ENCODE results near the gene CAMSAP1.

CAMSAP1 gene

DNA sequence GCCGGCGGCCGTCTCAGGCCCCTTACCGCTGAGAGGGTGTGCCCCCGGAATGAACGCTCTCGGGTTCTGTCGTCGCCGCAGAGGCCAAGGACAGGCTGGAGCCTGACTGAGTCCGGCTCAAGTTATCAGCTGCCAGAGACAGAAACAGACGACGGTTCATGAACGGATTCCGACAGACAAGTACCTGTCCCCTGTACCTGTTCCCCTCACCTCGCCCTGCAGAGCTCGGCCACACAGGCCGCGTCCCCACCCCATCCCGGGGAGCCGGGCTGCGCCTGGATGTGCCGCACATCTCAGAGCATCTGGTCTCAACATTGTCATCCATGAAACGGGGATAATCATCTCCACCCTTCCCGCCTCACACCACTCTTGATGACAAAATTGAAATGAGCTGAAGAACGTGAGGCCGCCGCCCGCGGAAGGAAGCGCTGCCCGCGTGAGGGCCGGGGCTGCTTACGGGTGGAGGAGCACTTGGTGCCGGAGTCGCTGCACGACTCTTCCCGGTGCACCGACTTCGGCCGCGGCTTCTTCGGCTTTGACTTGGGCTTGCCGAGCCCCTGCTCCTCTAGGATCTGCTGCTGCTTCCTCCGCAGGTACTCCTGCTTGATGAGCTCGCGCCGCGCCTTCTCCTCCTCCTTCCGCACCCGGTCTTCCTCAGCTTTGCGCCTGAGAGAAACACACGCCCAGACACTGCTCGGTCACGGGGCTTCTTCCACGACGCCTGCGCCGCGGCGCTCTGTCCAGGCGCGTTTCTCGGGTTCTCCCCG lies 89.2 kb downstream of the CAMSAP1 start:
- FAIRE-seq (no peak), DNase-seq (ENCODE audit: insufficient read length, low spot score) (no peak)

DNA sequence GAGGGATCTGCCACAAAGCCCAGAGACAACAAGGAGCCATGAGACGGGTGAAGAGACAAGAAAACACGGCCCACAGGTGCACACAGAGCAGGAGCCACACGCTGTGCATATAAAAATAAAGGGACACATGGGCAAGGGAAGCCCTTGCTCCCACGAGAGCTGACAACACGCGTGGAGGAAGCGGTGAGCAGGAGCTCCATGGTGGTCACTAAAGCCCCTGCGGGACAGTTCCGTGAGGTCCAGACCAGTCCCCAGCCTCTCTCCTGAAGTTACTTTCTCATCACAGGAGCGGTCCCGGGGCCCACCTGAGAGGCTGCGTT lies 90.7 kb downstream of the CAMSAP1 start:
- no peak for FAIRE-seq
- DNase-seq (ENCODE audit: insufficient read length, low spot score), result no peak

DNA sequence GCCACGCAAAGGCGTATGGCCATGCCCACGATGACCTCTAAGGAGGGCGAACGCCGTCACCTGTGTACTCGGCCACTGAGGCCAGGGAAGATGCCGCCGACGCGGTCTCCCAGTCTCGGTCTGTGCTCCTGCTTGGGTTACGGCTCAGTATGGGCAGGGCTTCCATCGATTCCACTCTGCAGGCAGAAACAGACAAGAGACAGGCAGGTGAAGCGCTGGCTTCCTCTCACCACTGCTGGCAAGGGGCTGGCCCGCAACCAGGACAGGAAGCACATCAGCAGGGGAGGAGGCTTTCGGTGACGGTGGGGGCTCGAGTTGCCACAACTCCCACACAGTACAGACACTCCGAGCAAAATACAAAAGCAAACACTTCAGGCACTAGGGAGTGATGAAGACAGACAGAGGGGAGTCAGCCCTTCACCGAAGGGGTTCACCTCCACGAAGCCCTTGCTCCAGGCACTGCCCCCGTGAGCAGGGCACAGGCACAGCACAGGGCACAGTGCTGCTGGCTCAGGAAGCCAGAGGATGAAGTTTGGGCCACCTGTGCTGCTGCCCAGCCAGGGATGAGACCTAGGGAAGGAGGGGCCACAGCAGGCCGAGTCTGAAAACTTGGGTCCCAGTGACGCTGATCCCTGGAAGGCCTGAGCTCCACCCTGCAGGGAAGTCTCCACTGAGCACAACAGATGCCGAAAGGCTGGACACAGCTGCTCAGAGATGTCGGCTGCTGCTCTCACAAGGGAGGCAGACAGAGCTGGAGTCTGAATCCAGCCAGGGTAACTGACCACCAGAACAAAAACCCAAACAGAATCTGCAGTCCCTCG lies 91.3 kb downstream of the CAMSAP1 start:
- FAIRE-seq, result no peak
- no peak for DNase-seq (ENCODE audit: insufficient read length, low spot score)

DNA sequence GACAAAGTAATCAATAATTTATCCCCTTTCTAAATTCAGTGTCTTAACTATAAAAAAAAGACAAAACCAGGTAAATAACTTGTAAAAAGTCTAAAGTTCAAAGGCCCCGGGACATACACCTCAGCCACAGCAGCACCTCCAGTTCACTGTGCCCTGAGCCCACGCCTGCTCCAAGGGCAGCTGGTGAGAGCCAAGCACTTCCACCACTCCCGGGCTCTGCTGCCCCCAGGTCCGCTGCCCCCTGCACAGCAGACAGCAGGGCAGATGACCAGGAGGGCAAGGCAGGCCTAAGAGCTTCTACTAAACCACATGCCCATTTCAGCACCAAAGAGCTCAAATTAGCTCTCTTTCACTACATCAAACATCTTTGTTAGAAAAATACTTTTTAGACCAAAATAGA lies 91.9 kb downstream of the CAMSAP1 start:
- no peak for FAIRE-seq
- DNase-seq (ENCODE audit: insufficient read length, low spot score), result no peak

DNA sequence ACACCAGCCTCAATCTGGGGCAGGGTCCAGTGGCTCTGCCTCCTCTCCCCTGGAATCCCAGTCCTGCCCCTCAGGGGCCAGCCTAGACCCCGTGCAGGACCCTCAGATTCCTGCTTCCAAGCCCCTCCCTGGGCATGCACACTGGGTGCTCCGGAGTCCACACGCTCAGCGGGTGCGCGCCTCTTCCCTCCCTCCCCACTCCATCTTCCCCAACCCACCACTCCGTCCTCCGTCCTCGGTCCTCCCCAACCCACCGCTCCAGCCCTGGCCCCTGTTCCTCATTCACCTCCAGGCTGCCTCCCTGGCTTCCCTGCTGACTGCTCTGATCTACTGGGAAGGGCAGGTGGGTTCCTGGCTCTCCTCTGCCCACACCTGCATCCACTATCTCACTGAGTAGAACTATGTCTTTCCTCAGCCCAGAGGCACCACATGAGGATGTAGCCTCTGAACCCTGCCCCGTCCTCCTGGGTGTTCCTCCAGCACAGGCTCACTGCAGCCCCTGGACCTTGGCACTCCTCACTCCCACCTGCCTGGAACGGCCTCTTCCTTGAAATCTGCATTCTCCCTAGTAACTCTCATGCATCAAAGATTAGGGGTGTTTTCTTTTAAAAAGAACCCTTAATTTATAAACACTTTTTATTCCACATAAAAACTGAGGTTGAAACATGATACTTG lies 92.8 kb downstream of the CAMSAP1 start:
- no peak for FAIRE-seq
- no peak for DNase-seq (ENCODE audit: insufficient read length, low spot score)

DNA sequence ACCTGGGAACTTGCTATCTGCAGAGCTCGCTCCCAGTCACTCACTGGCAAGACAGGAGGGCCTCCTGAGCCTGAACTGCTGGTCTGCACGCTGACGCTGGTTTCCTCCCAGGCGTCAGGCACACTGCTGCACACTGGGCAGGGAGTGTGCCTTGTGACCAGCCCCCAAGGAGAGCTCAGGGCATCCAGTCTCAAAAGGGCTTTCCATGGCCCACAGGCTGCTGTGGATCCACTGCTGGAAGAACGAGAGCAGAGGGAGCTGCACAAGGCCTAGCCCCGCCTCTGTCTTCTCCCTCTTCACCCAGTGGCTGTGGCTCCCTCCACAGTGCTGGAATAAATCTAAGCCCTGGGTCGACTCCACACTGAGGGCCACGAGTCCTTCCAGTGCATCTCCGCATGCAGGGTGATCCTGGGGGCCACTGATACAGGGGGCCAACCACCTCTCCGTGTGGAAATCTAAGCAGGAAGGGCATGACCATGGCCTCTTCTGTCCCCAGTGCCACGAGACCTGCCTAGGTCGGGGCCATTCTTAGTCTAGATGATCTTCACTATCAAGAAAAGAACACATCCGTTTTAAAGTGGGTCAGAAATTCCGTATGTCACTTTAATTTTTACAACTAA lies 93.6 kb downstream of the CAMSAP1 start:
- DNase-seq (ENCODE audit: insufficient read length, low spot score) (no peak), FAIRE-seq (no peak)

DNA sequence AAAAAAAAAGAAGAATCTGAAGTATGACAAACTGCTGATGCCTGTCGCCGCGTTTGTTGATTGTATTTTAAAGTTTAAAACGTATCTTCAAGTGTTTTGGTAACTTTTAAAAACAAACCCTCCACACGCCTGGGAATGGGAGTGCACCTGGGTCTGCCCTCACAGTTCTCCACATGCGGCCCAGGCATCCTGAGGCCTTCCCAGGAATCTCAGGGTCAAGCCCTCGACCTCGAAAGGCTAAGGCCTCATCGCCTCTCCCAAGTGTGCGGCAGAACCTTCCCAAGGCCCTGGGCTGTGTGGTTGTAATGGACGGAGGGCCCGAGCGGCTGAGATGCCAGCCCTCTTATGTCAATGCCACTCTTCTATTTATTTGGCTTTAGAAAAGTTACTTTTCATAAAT lies 94.4 kb downstream of the CAMSAP1 start:
- DNase-seq (ENCODE audit: insufficient read length, low spot score) (no peak), FAIRE-seq (no peak)

DNA sequence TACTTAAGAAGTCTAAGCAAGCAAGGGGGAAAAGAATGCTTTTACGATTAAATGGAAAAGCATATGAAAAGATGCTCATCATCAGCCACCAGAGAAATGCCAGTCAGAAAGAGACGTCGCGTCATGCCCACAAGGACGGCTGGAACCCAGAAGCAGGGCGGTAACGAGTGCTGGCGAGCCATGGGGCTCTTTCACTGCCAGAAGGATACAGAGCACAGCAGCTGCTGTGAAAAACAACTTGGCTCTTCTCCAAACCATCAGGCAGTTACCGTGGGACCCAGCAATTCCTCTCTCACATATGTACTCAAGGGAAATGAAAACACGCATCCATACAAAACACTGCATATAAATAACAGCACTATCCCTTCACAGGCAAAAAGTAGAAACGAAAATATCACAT lies 95.5 kb downstream of the CAMSAP1 start:
- no peak for DNase-seq (ENCODE audit: insufficient read length, low spot score)
- FAIRE-seq, result no peak

DNA sequence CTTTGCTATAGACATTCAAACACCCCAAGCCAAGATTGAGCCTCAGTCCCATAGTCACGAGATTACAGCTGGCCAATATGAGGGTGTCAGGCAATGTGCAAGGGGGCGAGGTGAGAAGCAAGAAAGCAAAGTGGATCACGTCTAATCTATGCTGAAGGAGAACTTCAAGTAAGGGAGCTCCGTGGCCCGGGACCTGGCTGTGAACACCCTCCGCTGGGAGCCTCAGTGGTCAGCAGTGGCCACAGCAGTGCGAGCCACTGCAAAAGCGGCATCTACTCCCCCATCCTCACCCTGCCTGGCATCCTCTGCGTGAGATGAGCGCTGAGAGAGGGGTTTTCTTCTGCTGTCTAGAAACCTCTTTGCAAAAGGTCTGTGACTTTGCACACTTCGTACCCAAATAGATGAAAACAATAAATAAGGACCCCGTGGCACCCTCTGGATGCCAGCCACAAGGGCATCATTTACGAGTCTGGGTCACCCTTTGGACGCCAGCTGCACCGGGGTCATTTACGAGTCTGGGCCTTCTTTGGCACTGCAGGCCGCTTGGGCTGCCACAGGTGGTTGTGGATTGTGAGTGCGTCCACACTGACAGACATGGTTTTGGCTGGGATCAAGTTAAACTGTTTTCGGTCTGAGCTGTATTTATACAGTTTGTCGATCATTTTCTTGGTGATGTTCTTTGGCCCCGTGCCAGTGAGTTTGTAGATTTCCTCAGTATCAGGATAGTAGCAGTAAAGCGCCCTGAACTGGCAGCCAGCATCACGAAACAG lies 96.4 kb downstream of the CAMSAP1 start:
- no peak for DNase-seq (ENCODE audit: insufficient read length, low spot score)
- FAIRE-seq, result no peak

DNA sequence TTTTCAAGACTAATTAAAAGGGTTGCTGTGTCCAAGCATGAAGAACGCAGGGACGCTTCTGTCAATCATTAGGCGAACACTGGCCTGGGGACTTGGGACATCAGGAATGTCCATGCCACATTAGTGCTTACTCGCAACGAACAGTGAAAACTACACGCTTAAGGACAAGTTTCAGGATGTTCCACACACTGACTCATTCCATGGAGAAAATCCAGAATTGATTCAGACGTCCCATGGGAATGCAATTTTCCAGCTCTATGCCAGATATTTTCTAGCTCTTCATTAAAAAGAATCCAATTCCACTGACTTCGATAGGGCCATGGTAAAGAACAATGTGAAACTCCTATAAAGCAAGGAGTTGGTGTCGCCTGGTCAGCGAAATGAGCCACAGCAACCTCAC lies 98.2 kb downstream of the CAMSAP1 start:
- FAIRE-seq, result no peak
- no peak for DNase-seq (ENCODE audit: insufficient read length, low spot score)

DNA sequence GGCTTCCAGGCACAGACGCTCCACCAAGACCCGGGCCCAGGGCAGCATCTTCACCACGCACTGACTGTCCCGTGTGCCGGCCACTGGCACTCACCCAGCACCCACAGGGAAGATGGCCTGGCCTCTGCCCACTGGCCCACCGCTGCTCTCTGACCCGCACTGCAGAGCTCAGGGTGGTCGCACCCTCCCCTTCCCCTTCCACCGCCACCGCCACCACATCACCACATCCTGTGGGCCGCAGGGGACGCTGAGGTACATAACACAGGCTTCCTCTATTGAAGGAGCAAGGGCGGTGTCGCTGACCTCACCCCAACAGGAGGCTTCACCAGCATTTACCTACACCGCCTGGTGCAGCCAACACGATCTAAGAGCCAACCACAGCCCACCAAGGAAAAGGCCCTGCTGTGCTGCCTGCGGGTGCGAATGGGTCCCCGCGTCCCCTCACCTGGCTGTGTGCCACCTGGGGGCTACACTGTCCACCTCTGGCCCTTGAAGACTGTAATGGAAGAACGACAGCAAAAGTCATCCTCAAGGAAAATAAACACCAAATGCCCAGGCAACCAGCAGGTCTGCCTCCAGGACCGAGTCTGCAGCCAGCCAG lies 101.8 kb downstream of the CAMSAP1 start:
- DNase-seq (ENCODE audit: insufficient read length, low spot score), result no peak
- FAIRE-seq, result no peak

DNA sequence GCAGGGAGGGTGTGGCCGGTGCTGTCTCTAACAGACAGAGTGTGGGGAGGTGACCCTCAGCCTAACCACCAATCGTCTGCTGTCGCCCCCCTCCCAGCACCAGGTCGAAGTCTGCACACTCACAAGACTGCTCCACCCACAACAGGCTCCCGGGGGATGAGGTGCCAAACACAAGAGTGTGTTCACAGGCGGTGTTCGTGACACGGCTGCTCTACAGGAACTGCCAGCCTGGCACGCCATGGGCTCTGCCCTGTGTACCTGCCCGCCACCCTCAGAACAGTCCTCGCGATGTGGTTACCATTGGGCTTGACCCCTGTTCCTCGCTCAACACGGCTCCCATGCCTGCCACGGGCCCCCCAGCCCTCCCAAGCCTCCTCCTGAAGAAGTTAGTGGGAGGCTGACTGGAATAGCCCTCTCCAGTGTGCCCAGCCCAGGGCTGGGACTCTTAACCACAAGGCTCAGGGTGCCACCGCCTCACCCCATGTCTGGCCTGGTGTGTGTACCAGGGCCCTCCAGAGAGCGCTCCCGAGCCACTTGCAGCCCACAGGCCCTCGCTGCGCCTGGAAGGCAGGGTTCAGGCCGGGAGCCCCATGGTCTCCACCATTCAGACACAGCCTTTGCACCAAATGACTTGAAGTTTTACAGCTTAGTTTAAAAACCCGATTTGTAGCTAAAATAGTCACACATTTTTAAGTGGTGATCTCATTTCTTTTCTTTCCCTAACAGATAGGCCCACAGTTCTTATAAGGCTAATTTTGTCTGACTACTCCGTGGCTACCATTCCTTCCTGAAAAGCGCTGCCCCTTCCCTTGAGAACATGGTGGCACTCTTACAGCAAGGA lies 102.5 kb downstream of the CAMSAP1 start:
- no peak for FAIRE-seq
- DNase-seq (ENCODE audit: insufficient read length, low spot score), result no peak

DNA sequence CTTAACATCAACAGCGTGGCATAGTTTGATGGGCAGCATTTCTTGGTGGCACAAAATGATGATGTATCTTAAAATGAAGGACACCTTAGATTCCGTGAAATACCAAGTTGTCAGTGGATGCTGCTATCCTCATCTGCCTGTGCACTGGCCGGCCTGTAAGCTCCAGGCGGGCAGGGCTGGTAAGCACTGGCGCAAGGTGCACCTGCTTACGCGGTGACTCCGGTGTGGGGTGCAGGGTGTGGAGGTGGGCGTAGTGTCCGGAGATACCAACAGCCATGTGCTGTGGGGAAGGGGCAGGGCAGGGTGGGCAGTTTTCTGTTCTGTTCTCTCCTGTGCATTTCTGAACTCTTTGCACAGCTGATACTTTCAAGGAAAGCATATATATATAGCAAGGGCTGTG lies 103.9 kb downstream of the CAMSAP1 start:
- FAIRE-seq (no peak), DNase-seq (ENCODE audit: insufficient read length, low spot score) (no peak)

DNA sequence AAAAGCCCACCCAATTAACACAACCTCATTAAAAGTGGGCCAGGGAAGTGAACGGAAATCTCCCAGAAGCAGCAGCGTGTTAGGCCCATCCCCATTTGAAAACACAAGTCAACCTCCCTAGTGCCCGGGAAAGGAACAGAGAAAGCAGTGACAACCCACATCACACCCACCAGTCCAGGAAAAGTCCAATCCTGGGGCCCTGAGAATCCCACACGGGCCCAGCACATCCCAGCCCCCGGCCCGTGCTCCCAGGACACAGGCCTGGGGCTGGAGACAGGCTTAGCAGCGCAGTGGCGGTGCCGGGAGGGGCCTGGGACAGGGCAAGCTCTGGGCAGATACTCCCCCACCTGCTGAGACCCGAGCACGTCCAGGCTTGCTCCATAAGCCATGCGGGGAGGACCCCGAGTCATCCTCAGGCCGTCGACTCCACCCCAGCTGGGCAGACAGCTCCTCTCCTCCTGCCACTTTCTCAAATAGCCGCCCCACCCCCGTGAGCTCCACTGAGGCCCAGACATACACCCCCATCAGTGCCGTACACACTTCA lies 104.4 kb downstream of the CAMSAP1 start:
- FAIRE-seq (no peak), DNase-seq (ENCODE audit: insufficient read length, low spot score) (no peak)

DNA sequence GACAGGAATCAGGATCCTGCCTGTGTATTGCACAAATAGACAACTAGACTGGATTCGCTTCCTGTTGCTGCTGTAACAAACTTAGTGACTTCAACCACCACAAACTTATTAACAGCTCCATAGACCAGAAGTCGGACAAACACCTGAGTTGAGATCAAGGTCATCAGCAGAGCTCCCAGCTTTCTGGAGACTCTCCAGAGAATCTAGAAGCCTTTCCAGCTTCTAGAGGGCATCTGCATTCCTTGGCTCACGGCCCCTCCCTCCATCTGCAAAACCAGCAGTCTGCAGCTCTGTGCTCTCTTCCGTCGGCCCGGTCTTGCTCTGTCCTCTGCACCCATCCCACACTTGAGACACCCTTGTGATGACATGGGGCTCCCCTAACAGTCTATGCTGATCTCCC lies 106.3 kb downstream of the CAMSAP1 start:
- DNase-seq (ENCODE audit: insufficient read length, low spot score) (no peak), FAIRE-seq (no peak)

DNA sequence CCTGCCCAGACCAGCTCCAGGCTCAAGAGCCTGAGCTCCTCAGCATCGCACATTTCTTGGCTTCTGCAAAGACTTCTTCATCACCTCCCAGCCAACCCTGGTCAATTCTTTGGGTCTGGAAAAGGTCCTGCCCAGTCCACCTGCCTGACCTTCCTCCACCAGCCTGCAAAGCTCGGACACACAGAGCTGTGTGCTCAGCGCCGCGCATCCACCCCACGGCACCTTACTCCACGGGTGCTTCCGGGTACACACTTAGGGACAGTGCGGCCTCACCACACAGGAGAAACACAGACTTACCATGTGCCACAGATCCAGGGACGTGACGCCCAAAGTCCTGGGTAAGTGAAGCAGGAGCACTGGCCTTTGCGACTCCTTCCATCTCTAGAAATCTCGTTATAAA lies 108.1 kb downstream of the CAMSAP1 start:
- DNase-seq (ENCODE audit: insufficient read length, low spot score) (no peak), FAIRE-seq (no peak)

DNA sequence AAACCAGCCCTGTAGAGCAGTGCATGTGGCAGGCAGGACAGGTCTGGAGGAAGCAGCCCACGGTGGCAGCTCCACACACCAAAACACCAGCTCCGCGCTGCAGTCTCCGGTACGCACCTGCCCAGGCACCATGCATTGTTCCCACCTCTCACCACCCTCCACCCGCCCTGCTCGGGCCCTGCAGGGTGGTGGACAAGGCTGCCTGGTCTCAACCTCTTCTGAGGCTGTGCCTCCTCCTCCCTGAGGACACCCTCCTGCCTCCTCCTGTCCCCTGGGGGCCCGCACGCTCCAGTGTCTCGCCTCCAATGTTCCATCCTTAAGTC lies 109.1 kb downstream of the CAMSAP1 start:
- FAIRE-seq, result no peak
- no peak for DNase-seq (ENCODE audit: insufficient read length, low spot score)

DNA sequence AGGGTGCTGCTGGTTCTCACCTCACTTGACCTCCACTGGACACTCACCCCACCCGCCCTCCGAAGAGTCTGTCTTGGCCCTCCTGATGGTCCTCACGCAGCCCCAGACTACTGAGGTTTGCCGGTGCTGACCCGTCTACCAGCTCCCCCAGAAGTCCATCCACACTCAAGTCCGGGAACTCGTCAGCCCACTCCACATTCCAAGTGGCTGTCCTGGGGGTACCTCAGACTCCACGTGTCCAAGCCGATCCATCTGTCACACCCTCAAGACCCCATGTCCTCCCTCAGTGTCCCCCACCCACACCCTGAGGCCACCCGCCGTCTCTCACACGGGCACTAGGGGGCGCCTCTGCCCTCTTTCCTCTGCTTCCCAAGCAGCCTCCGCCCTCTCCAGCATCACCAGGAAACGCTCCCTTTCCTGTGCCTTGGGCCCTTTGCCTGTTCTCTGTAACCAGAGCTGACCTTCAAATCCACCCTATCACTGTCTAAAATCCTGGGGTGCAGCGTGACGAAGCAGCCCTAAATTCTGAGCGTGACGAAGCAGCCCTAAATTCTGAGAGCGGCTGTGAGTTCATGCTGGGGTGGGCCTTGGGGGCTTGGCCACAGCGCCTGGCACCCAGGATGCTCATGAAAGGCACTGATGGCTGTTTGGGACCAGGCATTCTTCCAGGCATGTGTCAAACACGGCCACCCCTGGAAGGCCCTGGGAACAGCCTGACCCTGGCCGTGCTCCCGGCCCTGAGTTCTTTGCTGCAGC lies 109.7 kb downstream of the CAMSAP1 start:
- DNase-seq (ENCODE audit: insufficient read length, low spot score) (no peak), FAIRE-seq (no peak)
